HG03025 (cell line): ENCODE measurements around the gene CLEC9A.

ENCODE experiments used
- ATAC-seq: cut with Tn5 transposase; IDR thresholded peaks from one replicate; pipeline ENCODE4 v1.9.1; 2021; ENCODE audit warnings: mild to moderate bottlenecking, moderate library complexity; ENCODE audit not compliant: unreplicated experiment, low FRiP score

Gene CLEC9A

DNA sequence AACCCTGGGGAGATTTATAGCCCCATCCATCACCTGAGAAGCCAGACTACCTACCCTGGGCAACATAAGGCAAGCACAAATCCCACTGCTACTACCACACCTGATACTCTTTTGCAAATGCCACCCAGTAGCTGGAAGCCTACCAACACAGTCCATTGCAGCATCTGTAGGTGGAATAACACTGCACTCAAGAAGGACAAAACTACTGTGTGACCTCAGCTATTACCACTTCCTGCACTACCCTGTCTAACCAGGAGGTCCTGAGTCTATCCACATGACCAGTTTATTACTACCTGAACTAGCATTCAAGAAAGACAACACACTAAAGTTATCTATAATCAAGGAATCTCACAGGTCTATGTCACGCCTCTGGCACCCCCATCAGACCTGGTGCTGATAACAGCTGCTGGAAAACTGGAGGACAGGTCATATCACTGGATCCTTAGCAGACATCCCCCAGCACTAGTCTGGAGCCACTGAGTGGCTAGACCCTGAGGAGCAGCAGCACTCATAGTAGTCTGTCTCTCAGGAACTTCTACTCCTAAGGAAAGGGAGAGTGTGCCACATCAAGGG lies 71.3 kb downstream of the CLEC9A start:
- no peak for ATAC-seq

DNA sequence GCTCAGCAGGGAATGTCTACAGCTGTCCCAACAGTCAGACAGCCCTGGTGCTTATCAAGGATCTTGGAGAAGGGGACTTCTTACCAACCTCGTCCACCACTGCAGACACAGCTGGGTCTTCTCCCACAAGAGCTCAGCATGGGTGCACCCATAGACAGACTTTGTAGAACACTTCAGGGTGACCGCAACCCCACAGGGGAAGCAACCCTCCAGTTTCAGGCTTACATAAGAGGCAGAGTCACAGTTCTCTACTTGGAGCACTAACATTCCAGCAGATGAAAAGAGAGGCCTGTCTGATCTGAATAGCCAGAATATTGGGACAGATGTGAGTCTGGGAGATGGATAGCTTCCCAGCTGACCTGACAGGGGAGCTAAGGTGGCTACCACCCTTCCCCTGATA lies 71.8 kb downstream of the CLEC9A start:
- no peak for ATAC-seq

DNA sequence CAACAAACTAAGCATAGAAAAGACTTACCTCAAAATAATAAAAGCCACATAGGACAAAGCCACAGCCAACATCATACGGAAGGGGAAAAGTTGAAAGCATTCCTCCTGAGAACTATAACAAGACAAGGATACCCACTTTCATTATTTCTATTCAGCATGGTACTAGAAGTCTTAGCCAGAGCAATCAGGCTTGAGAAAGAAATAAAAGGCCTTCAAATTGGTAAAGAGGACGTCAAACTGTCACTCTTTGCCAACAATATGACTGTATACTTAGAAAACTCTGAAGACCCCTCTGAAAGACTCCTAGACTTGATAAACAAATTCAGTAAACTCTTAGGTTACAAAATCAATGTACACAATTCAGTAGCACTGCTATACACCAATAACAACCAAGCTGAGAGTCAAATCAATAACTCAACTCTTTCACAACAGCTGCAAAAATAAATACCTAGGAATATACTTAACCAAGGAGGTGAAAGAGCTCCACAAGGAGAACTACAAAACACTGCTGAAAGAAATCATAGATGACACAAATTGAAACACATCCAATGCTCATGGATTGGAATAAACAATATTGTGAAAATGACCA lies 79.9 kb downstream of the CLEC9A start:
- ATAC-seq, result no peak

DNA sequence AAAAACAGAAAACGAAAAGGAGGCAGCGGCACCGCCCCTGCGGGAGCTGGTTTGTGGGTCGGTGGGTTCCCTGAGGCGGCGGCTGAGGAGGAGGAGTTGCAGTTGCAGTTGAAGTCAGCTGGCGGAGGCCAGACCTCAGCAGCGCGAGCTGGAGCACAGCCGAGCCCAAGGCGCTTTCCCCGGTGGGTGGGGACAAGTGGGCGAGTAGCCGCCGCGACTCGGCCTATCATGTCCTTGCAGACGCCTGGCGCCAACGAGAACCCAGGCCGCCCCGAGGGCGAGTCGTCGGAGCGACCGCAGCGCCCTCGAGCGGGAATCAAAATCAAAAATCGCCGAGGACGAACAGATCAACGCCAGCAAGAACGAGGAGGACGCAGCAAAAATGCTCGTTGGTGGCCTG lies 81.0 kb downstream of the CLEC9A start:
- no peak for ATAC-seq

DNA sequence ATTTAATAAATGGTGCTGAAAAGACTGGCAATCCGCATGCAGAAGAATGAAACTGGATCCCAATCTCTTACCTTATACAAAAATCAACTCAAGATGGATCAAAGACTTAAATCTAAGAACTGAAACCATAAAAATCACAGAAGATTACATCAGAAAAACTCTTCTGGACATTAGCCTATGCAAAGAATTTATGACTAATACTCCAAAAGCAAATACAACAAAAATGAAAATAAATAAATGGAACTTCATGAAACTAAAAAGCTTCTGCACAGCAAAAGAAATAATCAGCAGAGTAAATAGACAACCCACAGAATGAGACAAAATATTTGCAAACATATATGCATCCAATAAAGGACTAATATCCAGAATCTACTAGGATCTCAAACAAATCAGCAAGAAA lies 82.6 kb downstream of the CLEC9A start:
- ATAC-seq, result no peak

DNA sequence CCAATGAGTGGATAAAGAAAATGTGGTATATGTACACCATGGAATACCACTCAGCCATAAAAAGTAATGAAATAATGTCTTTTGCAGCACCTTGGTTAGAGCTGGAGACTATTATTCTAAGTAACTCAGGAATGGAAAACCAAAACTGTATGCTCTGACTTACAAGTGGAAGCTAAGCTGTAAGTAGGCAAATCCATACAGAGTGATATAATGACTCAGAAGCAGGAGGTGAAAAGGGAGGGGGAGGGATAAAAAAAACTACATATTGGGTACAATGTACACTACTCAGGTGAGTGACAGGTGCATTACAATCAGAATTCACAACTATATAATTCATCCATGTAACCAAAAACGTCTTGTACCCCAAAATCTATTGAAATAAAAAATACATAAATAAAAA lies 83.4 kb downstream of the CLEC9A start:
- ATAC-seq, result no peak

DNA sequence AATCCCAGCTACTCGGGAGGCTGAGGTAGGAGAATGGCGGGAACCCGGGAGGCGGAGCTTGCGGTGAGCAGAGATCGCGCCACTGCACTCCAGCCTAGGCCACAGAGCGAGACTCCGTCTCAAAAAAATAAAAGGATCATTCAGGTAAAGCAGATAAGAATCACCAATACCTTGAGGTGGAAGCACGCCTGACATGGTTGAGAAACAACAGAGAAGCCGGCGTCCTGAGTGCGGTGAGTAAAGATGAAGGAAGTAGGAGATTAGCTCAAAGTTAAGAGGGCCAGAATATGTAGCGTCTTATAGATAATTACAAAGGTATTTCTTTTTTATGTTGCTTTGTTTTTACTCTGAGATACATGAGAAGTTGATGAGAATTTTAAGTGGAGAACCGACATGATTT lies 84.8 kb downstream of the CLEC9A start:
- no peak for ATAC-seq
